Keratinocyte (primary cell): Measurements from ENCODE around the gene ZNF223.

Experiments
- CTCF ChIP-seq, 3 experiments: IDR thresholded peaks in 1 of 3; conservative IDR thresholded peaks in 1 of 3; optimal IDR thresholded peaks in 1 of 3; 2 replicates in 2 of 3; 3 replicates in 1 of 3; pipeline versions ENCODE3 to v1.5.1; 2011; ENCODE audit warnings: low read length in 3 of 3, mild to moderate bottlenecking in 3 of 3, moderate library complexity in 2 of 3, control low read depth in 1 of 3, inconsistent platforms in 1 of 3; ENCODE audit not compliant: insufficient read depth in 2 of 3; ENCODE audit errors: extremely low read depth in 1 of 3
- EZH2 ChIP-seq: IDR thresholded peaks from one replicate; pipeline ENCODE4 v1.6.1; 2012; ENCODE audit warnings: inconsistent platforms, mild to moderate bottlenecking, low read length, moderate library complexity

- no peak for TF ChIP-seq CTCF (optimal IDR thresholded peaks at IDR 0.05 in 1 of 3, IDR thresholded peaks at IDR 0.05 in 1 of 3, conservative IDR thresholded peaks at IDR 0.05 in 1 of 3; ENCODE audit: extremely low read depth in 1 of 3, insufficient read depth in 2 of 3, low read length in 3 of 3)
- no peak for TF ChIP-seq EZH2
Observed at GRCh38 chr19:44024900-44025216, 27.0 kb upstream of the ZNF223 start.
